Measurements from ENCODE around the gene KCNH1. TPM values are rescaled to one million over a fixed set of nuclear protein-coding genes. Genes with fewer than 3 reads are reported as not detected.

The KCNH1 gene
- total and polyA plus RNA-seq, 4 donors, result not detected

- TF ChIP-seq MAX (IDR thresholded peaks at IDR 0.05), result no peak
- no peak for TF ChIP-seq FOXA2 (IDR thresholded peaks at IDR 0.05)
- no peak for TF ChIP-seq EGR1 (IDR thresholded peaks at IDR 0.05; ENCODE audit: low read depth in 2 of 2)
- no peak for TF ChIP-seq REST (IDR thresholded peaks at IDR 0.05)
Measured at GRCh38 chr1:210866532-210866931, 267.4 kb downstream of the KCNH1 start (continued).

- H3K27ac ChIP-seq (ENCODE audit: low read depth in 1 of 2, low read length in 2 of 2), result no peak overlapping the region
- TF ChIP-seq MAX (IDR thresholded peaks at IDR 0.05) (no peak), TAF1 (conservative IDR thresholded peaks at IDR 0.05) (no peak), RAD21 (IDR thresholded peaks at IDR 0.05) (no peak), ZBTB33 (IDR thresholded peaks at IDR 0.05) (no peak), ATF3 (IDR thresholded peaks at IDR 0.05) (no peak), REST (IDR thresholded peaks at IDR 0.05) (no peak), FOXA1 (IDR thresholded peaks at IDR 0.05) (no peak), JUND (IDR thresholded peaks at IDR 0.05) (no peak), SP1 (IDR thresholded peaks at IDR 0.05) (no peak), CTCF (IDR thresholded peaks at IDR 0.05; ENCODE audit: low read depth, low read length, missing input control) (no peak), YY1 (IDR thresholded peaks at IDR 0.05) (no peak), EGR1 (IDR thresholded peaks at IDR 0.05; ENCODE audit: low read depth in 2 of 2) (no peak), HNF4G (IDR thresholded peaks at IDR 0.05) (no peak), GABPA (IDR thresholded peaks at IDR 0.05 in 1 of 2, conservative IDR thresholded peaks at IDR 0.05 in 1 of 2) (no peak)
- 57% methylated on average over 1 of the region's 1 CpG for whole genome bisulfite sequencing
- H3K9ac ChIP-seq (ENCODE audit: low read depth in 1 of 2, low read length in 2 of 2), result no peak overlapping the region
- no peaks in the 10 kb centered on the region for H3K27me3 ChIP-seq (ENCODE audit: control insufficient read depth in 4 of 4, insufficient read depth in 4 of 4, low read length in 3 of 4)
- no peak for DNase-seq (ENCODE audit: low spot score)
- H3K4me3 ChIP-seq (ENCODE audit: low read depth in 1 of 3, low read length in 3 of 3), result no peak overlapping the region
- H3K4me1 ChIP-seq (ENCODE audit: control insufficient read depth in 4 of 4, insufficient read depth in 4 of 4, low read length in 3 of 4), result no peaks in the 10 kb centered on the region
- H3K36me3 ChIP-seq (ENCODE audit: control insufficient read depth in 4 of 4, insufficient read depth in 3 of 4, low read depth in 1 of 4, low read length in 3 of 4), result no peaks in the 10 kb centered on the region
- no peaks in the 10 kb centered on the region for H3K9me3 ChIP-seq (ENCODE audit: control insufficient read depth in 4 of 4, low read length in 3 of 4)
Measured at GRCh38 chr1:210857705-210858104, 276.2 kb downstream of the KCNH1 start.
